NCI-H446 treated with DMSO at 0.1 percent for 48 hours (cell line): ENCODE measurements around the gene GARIN1A.
"Not testable (repeated sequence)": the region's sequence is repeated elsewhere in the genome, so short reads cannot be mapped to it uniquely, and the experiment has no call there.

Experiments
- DNase-seq: peaks from one replicate; lab custom pipeline; 2025; lab: John Stamatoyannopoulos, UW

Gene GARIN1A

GRCh38 chr7:128671992-128672391 lies at the start of gene GARIN1A:
Gene GARIN1A, plus strand, starts transcription at chr7:128672292. Its CDS starts 106 bp downstream, at chr7:128672398.
- DNase-seq, result no peak

GRCh38 chr7:128627124-128627523 lies 45.0 kb upstream of the GARIN1A start:
- DNase-seq, result not testable (repeated sequence)

GRCh38 chr7:128633915-128634314 lies 38.2 kb upstream of the GARIN1A start:
- not testable (repeated sequence) for DNase-seq

GRCh38 chr7:128645206-128645605 lies 26.9 kb upstream of the GARIN1A start:
- not testable (repeated sequence) for DNase-seq

- DNase-seq, result not testable (repeated sequence)
These were observed 26.2 kb upstream of the GARIN1A start for GRCh38 chr7:128645844-128646243.

GRCh38 chr7:128646877-128647276 lies 25.2 kb upstream of the GARIN1A start:
- DNase-seq, result not testable (repeated sequence)

- not testable (repeated sequence) for DNase-seq
These were observed 21.0 kb upstream of the GARIN1A start for GRCh38 chr7:128651096-128651495.

- DNase-seq, result not testable (repeated sequence)
These were observed 19.5 kb upstream of the GARIN1A start for GRCh38 chr7:128652606-128653005.

- not testable (repeated sequence) for DNase-seq
These were observed 18.9 kb upstream of the GARIN1A start for GRCh38 chr7:128653197-128653596.

- not testable (repeated sequence) for DNase-seq
These were observed 18.0 kb upstream of the GARIN1A start for GRCh38 chr7:128654080-128654479.

GRCh38 chr7:128654501-128654900 lies 17.6 kb upstream of the GARIN1A start:
- not testable (repeated sequence) for DNase-seq

- DNase-seq, result not testable (repeated sequence)
These were observed 13.7 kb upstream of the GARIN1A start for GRCh38 chr7:128658428-128658827.

GRCh38 chr7:128660596-128660995 lies 11.5 kb upstream of the GARIN1A start:
- no peak for DNase-seq

- no peak for DNase-seq
These were observed 10.6 kb upstream of the GARIN1A start for GRCh38 chr7:128661446-128661845.

- no peak for DNase-seq
These were observed 10.0 kb upstream of the GARIN1A start for GRCh38 chr7:128662091-128662490.

- DNase-seq, result not testable (repeated sequence)
These were observed 8.9 kb upstream of the GARIN1A start for GRCh38 chr7:128663223-128663622.

- no peak for DNase-seq
These were observed 7.0 kb upstream of the GARIN1A start for GRCh38 chr7:128665057-128665456.

- DNase-seq, result no peak
These were observed 5.9 kb upstream of the GARIN1A start for GRCh38 chr7:128666200-128666599.

GRCh38 chr7:128672927-128673517 lies 930 bp downstream of the GARIN1A start:
- DNase-seq, result no peak

- DNase-seq, result no peak
These were observed 1.5 kb downstream of the GARIN1A start for GRCh38 chr7:128673571-128673970.

- no peak for DNase-seq
These were observed 4.6 kb downstream of the GARIN1A start for GRCh38 chr7:128676665-128677064.

- DNase-seq, result no peak
These were observed 7.8 kb downstream of the GARIN1A start for GRCh38 chr7:128679920-128680319.

GRCh38 chr7:128681794-128682537 lies 9.9 kb downstream of the GARIN1A start:
- DNase-seq, result no peak
